Measurements from ENCODE around the gene MARK2. TPM values are rescaled to one million over a fixed set of nuclear protein-coding genes. Genes with fewer than 3 reads are reported as not detected.

MARK2 gene
- total RNA-seq, 1 donor from 2014 or later, result 36.5 TPM

- Mint-ChIP-seq H3K27me3 (ENCODE audit: low read depth) (no peaks in the 10 kb centered on the region), H3K4me1 (ENCODE audit: low read depth) (peaks cover 7% of the 10 kb centered on the region), H3K4me3 (ENCODE audit: low read depth) (no peak overlapping the region), H3K27ac (no peak overlapping the region), H3K36me3 (ENCODE audit: low read depth) (peaks cover 67% of the 10 kb centered on the region), H3K9me3 (no peaks in the 10 kb centered on the region)
- no peak for DNase-seq (ENCODE audit: low spot score)
- intact Hi-C loops (cut with micrococcal nuclease), result no loop called here
Measured at GRCh38 chr11:63897459-63898146, 58.7 kb downstream of the MARK2 start.

DNA sequence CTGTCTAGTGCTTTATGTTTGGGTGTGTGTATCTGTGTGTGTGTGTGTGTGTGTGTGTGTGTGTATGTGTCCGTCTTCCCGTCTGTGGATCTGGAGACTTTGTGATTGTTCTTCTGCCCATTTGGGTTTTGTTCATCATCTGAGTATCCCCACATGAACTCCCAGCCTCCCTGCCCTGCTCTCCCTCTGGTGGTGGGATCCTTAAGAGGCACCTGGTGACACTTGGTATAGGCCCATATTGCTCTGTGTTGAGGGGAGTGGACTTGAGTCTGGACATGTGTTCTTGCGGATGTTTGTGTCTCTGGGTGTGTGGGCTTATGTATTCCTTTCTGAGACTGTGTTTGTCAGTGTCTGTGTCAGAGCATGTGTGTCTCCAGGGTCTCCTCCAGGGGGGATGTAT, 62.8 kb downstream of the MARK2 start:
- Mint-ChIP-seq H3K4me1 (ENCODE audit: low read depth) (peaks cover 2% of the 10 kb centered on the region), H3K4me3 (ENCODE audit: low read depth) (no peak overlapping the region), H3K9me3 (no peaks in the 10 kb centered on the region), H3K27ac (no peak overlapping the region), H3K36me3 (ENCODE audit: low read depth) (peaks cover 79% of the 10 kb centered on the region), H3K27me3 (ENCODE audit: low read depth) (no peaks in the 10 kb centered on the region)
- intact Hi-C loops (cut with micrococcal nuclease), result loop anchor here (2.0 kb wide), 1 partner anchor 61 kb away; no protein-coding TSS in a partner anchor
- DNase-seq (ENCODE audit: low spot score), result no peak

GRCh38 chr11:63903884-63904283, 65.0 kb downstream of the MARK2 start:
- Mint-ChIP-seq H3K9me3 (no peaks in the 10 kb centered on the region), H3K36me3 (ENCODE audit: low read depth) (peaks cover 68% of the 10 kb centered on the region), H3K4me1 (ENCODE audit: low read depth) (peaks cover 2% of the 10 kb centered on the region), H3K27ac (no peak overlapping the region), H3K27me3 (ENCODE audit: low read depth) (no peaks in the 10 kb centered on the region), H3K4me3 (ENCODE audit: low read depth) (no peak overlapping the region)
- DNase-seq (ENCODE audit: low spot score), result no peak
- intact Hi-C loops (cut with micrococcal nuclease), result no loop called here

DNA sequence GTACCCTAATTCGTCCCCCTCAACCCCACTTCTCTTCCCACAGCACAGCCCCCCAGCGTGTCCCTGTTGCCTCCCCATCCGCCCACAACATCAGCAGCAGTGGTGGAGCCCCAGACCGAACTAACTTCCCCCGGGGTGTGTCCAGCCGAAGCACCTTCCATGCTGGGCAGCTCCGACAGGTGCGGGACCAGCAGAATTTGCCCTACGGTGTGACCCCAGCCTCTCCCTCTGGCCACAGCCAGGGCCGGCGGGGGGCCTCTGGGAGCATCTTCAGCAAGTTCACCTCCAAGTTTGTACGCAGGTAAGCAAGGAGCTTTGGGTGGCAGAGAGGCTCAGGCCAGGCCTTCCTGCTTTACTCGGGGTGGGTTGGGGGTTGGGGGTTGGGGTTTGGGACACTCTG, 65.8 kb downstream of the MARK2 start:
- Mint-ChIP-seq H3K27ac (no peak overlapping the region), H3K9me3 (no peaks in the 10 kb centered on the region), H3K36me3 (ENCODE audit: low read depth) (peaks cover 60% of the 10 kb centered on the region), H3K4me3 (ENCODE audit: low read depth) (no peak overlapping the region), H3K4me1 (ENCODE audit: low read depth) (peaks cover 2% of the 10 kb centered on the region), H3K27me3 (ENCODE audit: low read depth) (no peaks in the 10 kb centered on the region)
- intact Hi-C loops (cut with micrococcal nuclease), result no loop called here
- no peak for DNase-seq (ENCODE audit: low spot score)

DNA sequence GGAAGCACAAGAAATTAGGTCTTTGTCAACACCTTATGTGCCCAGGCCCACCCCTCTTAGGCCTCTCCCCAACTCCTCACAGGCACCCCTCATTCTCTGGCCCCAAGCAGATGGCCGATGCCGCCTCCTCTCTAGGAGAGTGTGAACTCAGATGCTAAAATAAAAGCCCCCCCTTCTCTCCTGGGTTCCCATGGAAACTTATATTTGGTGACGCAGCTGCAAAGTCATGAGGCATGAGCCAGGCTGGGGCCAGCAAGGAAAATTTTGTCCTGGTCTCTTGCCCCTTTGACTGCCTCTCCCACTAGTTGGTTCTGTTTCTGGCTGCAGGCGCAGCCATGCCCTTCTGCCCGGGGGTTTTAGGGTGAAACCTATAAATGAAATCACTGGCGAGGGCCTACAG, 66.3 kb downstream of the MARK2 start:
- no peaks in the 10 kb centered on the region for H3K27me3 Mint-ChIP-seq (ENCODE audit: low read depth)
- H3K9me3 Mint-ChIP-seq, result no peaks in the 10 kb centered on the region
- H3K4me1 Mint-ChIP-seq (ENCODE audit: low read depth), result peaks cover 2% of the 10 kb centered on the region
- no peak overlapping the region for H3K4me3 Mint-ChIP-seq (ENCODE audit: low read depth)
- no peak for DNase-seq (ENCODE audit: low spot score)
- peaks cover 60% of the 10 kb centered on the region for H3K36me3 Mint-ChIP-seq (ENCODE audit: low read depth)
- intact Hi-C loops (cut with micrococcal nuclease), result no loop called here
- H3K27ac Mint-ChIP-seq, result no peak overlapping the region

- no peak for DNase-seq (ENCODE audit: low spot score)
- H3K27ac Mint-ChIP-seq, result no peak overlapping the region
Measured at GRCh38 chr11:63906087-63906486, 67.2 kb downstream of the MARK2 start.

GRCh38 chr11:63906585-63906984, 67.7 kb downstream of the MARK2 start:
- H3K27me3 Mint-ChIP-seq (ENCODE audit: low read depth), result no peaks in the 10 kb centered on the region
- intact Hi-C loops (cut with micrococcal nuclease), result loop anchor here (1.0 kb wide), 1 partner anchor 69 kb away; no protein-coding TSS in a partner anchor
- no peak overlapping the region for H3K4me3 Mint-ChIP-seq (ENCODE audit: low read depth)
- no peak for DNase-seq (ENCODE audit: low spot score)
- H3K9me3 Mint-ChIP-seq, result no peaks in the 10 kb centered on the region
- no peak overlapping the region for H3K27ac Mint-ChIP-seq
- peaks cover 2% of the 10 kb centered on the region for H3K4me1 Mint-ChIP-seq (ENCODE audit: low read depth)
- H3K36me3 Mint-ChIP-seq (ENCODE audit: low read depth), result peaks cover 49% of the 10 kb centered on the region

More at GRCh38 chr11:63906087-63906486, 67.2 kb downstream of the MARK2 start:
- Mint-ChIP-seq H3K9me3 (no peaks in the 10 kb centered on the region), H3K36me3 (ENCODE audit: low read depth) (peaks cover 54% of the 10 kb centered on the region), H3K4me1 (ENCODE audit: low read depth) (peaks cover 2% of the 10 kb centered on the region), H3K4me3 (ENCODE audit: low read depth) (no peak overlapping the region), H3K27me3 (ENCODE audit: low read depth) (no peaks in the 10 kb centered on the region)
- intact Hi-C loops (cut with micrococcal nuclease), result loop anchor here (1.0 kb wide), 1 partner anchor 69 kb away; no protein-coding TSS in a partner anchor

DNA sequence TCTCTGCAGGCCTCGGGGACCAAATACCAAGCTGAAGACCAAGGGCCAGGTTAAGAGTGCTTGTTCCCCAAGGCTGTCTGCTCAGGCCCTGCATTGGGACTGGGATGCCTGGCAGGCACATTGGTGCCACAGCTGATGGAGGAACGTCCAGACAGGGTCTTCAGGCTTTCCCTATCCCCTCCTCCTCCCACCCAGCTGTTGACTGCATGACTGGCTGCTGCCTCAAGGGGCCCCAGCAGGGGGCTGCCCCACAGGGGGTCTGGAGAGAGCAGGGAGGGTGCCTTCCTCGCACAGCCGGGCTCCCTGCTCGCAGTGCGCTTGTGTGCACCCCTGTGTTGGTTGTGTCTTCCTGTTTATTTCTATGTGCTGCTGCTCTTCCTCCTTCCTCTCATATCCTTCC, 68.2 kb downstream of the MARK2 start:
- Mint-ChIP-seq H3K27ac (no peak overlapping the region), H3K4me1 (ENCODE audit: low read depth) (peaks cover 2% of the 10 kb centered on the region), H3K4me3 (ENCODE audit: low read depth) (no peak overlapping the region), H3K27me3 (ENCODE audit: low read depth) (no peaks in the 10 kb centered on the region), H3K36me3 (ENCODE audit: low read depth) (peaks cover 46% of the 10 kb centered on the region), H3K9me3 (no peaks in the 10 kb centered on the region)
- intact Hi-C loops (cut with micrococcal nuclease), result no loop called here
- no peak for DNase-seq (ENCODE audit: low spot score)

GRCh38 chr11:63907808-63908530, 69.1 kb downstream of the MARK2 start:
- intact Hi-C loops (cut with micrococcal nuclease), result no loop called here
- H3K4me1 Mint-ChIP-seq (ENCODE audit: low read depth), result peaks cover 2% of the 10 kb centered on the region
- no peak overlapping the region for H3K4me3 Mint-ChIP-seq (ENCODE audit: low read depth)
- DNase-seq (ENCODE audit: low spot score), result no peak
- no peaks in the 10 kb centered on the region for H3K27me3 Mint-ChIP-seq (ENCODE audit: low read depth)
- H3K36me3 Mint-ChIP-seq (ENCODE audit: low read depth), result peaks cover 42% of the 10 kb centered on the region
- H3K9me3 Mint-ChIP-seq, result no peaks in the 10 kb centered on the region
- no peak overlapping the region for H3K27ac Mint-ChIP-seq

GRCh38 chr11:63908631-63909401, 69.9 kb downstream of the MARK2 start:
- intact Hi-C loops (cut with micrococcal nuclease), result no loop called here
- no peaks in the 10 kb centered on the region for H3K9me3 Mint-ChIP-seq
- no peak overlapping the region for H3K4me3 Mint-ChIP-seq (ENCODE audit: low read depth)
- H3K27ac Mint-ChIP-seq, result no peak overlapping the region
- H3K4me1 Mint-ChIP-seq (ENCODE audit: low read depth), result peaks cover 2% of the 10 kb centered on the region
- peaks cover 34% of the 10 kb centered on the region for H3K36me3 Mint-ChIP-seq (ENCODE audit: low read depth)
- no peaks in the 10 kb centered on the region for H3K27me3 Mint-ChIP-seq (ENCODE audit: low read depth)
- DNase-seq (ENCODE audit: low spot score), result no peak

DNA sequence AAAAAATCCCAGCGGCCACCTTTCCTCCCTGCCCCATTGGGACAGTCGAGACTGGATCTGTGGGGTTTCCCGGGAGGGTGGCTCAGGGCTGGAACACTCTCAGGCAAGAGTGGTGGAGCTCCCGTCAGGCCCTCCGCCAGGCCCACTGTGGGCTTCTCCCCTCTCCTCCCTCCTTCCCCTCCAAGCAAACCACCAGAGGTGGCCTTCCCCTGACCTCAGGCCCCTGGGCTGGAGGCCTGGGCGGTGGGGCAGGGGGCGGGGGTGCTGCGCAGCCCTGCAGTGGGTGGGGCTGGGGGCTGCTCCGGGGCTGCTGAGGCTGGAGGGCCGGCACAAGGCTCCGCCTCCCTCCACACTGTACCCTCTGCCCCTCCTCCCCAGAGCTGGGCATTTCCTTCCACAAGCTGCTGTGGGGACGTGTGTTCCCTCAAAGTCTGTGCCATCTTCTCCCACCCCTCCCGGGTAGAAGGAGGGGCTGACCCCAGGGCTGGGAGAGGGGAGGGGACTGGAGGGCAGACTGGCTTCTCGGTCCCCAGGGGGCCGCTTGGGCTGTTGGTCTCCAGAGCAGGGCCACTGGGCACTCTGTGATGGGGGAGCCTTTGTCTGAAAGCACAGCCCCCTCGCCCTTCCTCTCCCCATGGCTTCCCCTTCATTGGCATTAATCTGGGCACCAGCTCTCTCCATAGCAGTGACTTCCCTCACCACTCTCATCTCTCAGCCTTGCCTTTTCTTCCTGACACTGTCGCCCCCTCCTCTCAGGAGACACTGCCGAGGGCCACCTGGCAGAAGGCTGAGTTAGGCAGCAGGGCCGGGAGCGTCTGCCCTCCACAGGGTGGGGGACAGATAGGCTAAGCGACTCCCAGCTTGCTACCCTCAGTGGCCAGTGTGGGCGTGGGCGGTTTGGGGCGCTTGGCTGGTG, 70.9 kb downstream of the MARK2 start:
- no peak for DNase-seq (ENCODE audit: low spot score)
- no peaks in the 10 kb centered on the region for H3K27me3 Mint-ChIP-seq (ENCODE audit: low read depth)
- H3K36me3 Mint-ChIP-seq (ENCODE audit: low read depth), result peaks cover 24% of the 10 kb centered on the region
- H3K27ac Mint-ChIP-seq, result no peak overlapping the region
- H3K4me3 Mint-ChIP-seq (ENCODE audit: low read depth), result no peak overlapping the region
- H3K4me1 Mint-ChIP-seq (ENCODE audit: low read depth), result peaks cover 2% of the 10 kb centered on the region
- intact Hi-C loops (cut with micrococcal nuclease), result no loop called here
- no peaks in the 10 kb centered on the region for H3K9me3 Mint-ChIP-seq

- intact Hi-C loops (cut with micrococcal nuclease), result no loop called here
Measured at GRCh38 chr11:63910675-63911074, 71.8 kb downstream of the MARK2 start.

More at GRCh38 chr11:63910675-63911074, 71.8 kb downstream of the MARK2 start:
- Mint-ChIP-seq H3K4me3 (ENCODE audit: low read depth) (no peak overlapping the region), H3K27me3 (ENCODE audit: low read depth) (peaks cover 3% of the 10 kb centered on the region), H3K36me3 (ENCODE audit: low read depth) (peaks cover 17% of the 10 kb centered on the region), H3K4me1 (ENCODE audit: low read depth) (peaks cover 2% of the 10 kb centered on the region), H3K27ac (peak overlapping the region; percentile 33), H3K9me3 (no peaks in the 10 kb centered on the region)
- no peak for DNase-seq (ENCODE audit: low spot score)
